Hematopoietic multipotent progenitor cell treated with erythropoietin and hydrocortisone succinate and interleukin-3 and kit ligand, for 8 days (in vitro differentiated cells): ENCODE results near the gene ATP6V0D1.
"Not testable (repeated sequence)": the region's sequence is repeated elsewhere in the genome, so short reads cannot be mapped to it uniquely, and the experiment has no call there.

ENCODE experiments used
- DNase-seq: peaks from one replicate; pipeline ENCODE4 v3.0.0-alpha.2; 2015

Gene ATP6V0D1

DNA sequence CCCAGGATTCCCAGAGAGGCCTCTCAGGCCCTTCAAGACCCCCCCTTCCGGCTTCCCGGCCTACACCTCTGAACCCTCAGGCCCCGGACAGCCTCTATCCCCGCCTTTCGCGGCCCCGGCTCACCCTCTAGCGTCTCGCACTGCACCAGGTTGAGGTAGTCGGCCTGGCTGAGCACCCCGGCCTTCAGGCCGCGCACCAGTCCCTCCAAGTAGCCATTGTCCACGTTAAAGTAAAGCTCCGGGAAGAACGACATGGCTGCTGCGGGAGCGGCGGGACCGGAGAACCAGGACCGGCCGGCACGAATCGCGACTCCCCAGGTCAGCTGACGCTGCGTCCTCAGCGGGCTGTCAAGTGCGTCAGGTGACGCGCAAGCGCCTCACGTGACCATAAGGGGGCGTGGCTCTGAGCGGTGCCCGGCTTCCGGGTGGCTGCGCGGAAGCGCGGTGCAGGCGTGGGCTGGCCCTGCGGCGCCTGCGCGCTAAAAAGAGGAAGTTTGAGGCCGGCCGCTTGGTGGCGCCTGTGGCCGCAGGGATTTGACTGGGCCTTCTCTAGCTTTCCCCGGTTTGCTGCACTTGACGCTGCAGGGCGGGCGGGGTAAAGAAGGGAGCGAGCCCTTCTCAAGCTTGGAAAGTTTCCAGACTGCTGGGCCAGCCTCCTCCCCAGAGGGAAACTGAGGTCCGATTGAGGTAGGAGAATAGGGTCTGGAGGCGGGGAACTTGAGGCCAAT, at the start of gene ATP6V0D1:
TSS of gene ATP6V0D1 (minus strand) at position 325 of the 728 bp plus-strand sequence. CDS start at position 254, 71 bp downstream.
- peak; percentile 98 for DNase-seq

DNA sequence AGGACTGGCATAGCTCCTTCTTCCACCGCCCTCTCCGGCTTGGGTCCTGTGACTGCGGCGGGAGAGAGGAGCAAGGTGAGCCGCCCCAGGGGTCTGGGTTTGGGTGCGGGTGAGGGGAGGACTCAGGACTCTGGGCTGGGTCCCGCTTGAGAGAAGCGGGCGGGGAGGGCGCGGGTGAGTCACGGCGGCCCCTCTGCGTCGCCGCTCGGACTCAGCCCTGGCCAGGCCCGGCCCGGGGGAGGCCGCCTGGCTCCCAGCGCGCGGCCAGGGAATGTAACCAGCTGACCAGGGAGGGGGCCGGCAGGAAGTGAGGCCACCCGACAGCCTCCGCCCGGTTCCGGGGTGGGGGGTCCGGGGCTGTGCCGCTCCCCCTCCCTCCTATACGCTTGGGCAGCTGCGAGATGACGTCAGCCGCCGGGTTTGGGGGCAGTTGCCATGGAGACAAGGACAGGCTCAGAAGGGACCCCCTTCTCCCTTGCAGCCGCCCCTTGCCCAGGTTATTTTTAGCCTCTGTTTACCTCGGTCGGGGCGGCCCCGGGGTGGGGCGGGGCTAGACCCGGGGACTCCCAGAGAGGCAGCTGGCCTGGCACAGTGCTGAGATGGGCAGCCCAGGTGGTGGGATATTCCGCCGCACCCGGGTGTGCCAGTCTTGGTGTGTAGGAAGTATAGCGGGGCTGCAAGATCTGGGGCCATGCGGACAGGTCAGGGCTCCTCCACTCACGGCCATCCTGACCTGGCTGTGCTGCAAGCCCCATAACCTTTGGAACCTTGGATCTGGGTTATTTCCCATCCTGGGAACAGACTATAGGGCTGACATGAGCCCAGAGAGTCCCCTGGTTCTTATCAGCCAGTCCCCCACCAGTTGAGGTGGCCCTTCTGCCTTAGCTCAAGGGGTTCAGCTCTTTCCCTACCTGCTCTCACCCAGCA, 49.3 kb upstream of the ATP6V0D1 start:
- DNase-seq: peak; percentile 37

DNA sequence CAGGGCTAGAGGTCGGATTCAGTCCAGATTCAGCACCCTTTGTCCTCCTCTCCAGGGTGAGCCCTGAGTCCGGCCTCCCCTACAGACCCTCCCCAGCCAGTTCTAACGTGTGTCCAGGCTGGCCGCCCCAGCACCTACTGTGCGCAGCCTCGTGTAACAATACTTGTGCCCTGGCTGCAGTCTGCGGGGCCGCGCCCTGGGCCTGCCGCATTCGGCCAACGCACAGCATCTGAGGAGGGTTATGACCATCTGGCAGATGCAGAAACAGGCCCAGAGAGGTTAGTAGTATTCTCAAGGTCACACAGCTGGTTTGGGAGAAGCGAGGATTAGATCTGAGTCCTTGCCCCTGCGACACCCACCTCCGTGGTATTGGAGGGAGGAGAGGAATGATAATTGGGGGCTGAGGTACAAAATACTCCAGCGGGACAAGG, 48.6 kb upstream of the ATP6V0D1 start:
- peak; percentile 33 for DNase-seq

DNA sequence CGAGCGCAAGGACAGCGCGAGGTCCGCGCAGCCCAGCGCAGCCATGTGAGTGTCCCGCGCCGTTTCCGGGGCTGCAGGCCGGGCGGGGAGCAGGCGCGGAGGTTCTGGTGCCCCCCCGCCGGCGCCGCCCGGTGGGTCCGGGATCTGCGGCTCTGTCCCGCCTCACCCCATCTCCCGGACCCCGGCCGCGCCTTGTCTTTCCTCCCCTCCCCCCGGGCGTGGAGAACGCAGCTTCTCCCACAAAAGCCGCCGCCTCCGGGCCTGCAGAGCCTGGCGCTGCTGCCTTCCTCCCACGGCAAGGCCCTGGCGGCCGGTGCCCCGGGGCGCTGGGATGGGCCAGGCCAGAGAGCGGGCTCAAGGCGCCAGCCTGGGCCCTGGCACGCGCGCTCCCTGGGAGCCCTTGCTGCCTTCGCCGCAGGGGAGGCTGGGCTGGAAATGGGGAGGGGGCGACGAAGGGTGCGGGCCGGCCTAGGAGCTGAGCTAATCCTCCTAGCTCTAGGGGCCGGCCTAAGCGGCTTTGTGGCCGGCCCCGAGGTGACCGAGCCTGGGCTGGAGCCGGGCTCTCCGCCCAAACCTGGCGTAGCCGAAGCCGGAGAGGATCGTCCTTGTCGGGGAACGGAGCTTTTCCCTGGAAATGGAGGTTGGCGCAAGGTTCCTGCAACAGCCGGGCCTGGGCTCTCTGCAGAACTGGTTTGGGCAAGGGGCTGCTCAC, 48.1 kb upstream of the ATP6V0D1 start:
- DNase-seq: peak; percentile 40

DNA sequence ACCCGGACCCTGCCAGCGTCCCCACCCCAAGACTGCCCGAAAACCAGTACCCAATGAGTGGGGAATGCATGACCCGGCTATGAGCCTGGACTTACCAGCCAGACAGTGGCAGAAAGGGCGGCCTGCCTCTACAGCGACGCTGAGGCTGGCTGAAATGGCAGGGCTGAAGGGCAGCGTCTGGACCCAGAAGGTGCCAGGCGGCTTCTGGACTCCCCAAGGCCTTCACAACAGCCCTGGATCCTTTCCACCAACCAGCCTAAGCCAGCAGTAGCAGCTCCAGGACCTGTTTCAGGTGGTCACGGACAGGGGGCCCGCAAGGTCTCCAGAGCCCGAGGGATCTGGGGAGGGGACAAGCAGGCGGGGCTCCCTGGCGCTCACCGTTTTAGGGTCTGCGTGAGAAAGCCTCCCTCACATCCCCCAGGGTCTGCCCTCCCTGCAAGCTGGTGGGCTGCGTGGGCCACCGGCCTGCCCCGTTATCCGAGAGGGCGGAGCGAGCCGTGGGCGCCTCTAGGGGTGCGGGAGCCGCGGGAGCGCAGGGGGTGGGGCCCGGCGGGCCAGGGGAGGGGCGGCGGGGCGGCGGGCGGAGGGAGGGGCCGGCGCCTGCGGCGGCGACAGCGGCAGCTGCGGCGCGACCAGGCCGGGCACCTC, 47.4 kb upstream of the ATP6V0D1 start, which contains the start of gene RIPOR1:
TSS of gene RIPOR1 (plus strand) at position 608 of the 648 bp plus-strand sequence. CDS start 9,618 bp downstream, outside the sequence.
- peak; percentile 39 for DNase-seq

DNA sequence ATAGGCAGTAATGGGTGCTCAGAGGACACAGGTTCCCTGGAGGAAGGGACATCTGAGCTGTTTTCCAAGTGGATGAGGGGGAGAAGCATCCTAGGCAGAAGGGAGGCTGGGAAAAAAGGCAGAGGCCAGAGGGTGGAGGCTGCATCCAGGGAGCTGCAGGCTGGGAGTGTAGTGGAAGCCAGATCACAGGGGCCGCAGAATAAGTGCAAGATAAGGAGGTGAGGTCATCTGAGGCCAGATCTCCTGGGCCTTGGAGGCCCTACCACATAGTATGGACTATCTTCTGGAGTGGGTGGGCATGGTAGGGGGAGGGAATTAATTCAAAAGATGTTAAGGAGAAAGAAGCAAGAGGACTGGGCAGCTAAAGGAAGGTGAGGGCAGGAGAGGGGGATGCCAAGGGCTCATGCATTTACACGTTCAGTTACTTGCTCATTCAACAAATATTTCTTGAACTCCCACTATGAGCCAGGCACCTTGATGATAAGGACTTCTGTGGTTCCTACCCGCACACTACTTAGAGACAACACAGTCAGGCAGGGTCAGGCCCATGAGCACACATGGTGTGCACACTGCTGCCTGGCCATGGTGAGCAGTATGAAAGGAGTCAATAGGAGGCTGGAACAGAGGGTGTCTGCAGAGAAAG, 45.3 kb upstream of the ATP6V0D1 start:
- DNase-seq: peak; percentile 89

DNA sequence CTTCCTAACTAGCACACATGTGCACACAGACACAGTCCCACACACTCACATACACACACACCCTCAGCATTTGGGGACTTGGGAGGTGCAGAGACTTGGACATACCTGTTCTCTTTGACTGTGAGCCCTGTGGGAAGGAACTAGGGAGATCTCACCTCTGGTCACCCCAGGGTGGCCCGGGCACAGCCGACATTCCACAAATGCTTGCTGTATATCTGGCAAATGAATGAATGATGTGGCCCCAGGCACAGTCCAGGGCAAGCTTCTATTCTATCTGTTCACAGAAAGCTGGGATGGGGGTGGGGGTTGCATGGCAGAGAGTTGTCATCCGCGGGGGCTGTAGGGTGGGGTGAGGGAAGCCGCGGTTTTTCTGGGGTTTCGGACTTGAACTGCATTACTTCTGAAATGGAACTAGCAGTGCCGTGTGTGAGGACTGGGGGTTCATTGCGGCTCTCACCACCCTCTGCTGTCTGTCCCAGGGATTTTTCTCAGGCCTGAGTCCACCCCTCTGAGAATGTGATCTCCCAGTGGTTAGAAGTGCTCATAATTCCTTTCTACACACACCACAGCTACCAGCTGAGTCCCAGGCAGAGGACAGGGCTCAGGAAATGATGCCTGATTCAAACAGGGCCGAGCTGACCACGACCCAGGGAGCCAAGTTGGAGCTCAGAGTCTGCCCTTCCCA, 44.4 kb upstream of the ATP6V0D1 start:
- DNase-seq: peak; percentile 21

DNA sequence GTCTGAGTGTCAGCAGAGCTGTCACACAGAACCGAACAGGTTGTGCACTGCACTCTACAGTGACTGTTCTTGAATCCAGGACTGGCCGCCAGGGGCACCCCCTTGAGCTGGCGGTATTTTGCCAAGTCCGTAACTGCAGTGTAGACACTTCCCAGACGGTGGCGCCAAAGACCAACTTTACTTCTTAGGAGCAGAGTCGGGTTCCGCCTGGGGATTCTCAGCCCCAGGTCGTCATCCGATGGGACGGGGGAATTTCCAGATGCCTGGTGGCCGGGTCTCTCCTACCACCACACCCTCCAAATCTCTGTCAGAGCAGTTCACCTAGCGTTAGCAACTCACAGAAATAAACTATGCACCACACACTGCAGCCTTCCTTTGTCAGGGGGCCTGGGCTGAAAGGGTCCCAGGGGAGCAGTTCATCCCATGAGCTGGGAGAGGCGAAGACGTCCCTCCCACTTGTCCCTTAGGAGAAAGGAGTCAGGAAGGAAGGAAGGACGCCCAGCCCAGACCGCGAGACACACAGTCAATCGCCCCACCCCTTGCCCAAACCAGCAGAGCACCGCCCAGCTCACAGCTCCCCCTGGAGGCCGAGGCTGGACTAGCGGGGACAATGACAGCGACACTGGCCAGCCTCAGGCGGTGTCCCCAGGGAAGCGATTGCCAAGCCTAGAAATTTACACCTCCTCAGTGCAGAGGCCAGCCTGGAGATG, 40.3 kb upstream of the ATP6V0D1 start:
- peak; percentile 97 for DNase-seq

DNA sequence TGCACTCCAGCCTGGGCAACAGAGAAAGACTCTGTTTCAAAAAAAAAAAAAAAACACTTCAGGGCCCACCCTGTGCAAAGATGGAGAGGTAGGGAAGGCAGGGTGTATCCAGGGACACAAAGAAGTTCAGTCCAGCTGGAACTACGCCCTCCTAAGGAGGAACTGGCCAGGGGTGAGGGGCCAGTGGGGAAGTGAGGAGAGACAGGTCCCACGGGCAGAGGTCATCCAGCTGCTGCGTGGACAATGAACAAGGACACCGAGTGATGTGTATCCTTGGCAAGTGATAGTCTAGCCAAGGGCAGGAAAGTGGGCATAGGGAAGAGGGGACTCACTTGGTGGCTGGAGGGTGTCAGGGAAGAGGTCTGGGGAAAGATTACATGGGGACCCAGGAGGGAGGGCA, 38.3 kb upstream of the ATP6V0D1 start:
- DNase-seq: no peak

DNA sequence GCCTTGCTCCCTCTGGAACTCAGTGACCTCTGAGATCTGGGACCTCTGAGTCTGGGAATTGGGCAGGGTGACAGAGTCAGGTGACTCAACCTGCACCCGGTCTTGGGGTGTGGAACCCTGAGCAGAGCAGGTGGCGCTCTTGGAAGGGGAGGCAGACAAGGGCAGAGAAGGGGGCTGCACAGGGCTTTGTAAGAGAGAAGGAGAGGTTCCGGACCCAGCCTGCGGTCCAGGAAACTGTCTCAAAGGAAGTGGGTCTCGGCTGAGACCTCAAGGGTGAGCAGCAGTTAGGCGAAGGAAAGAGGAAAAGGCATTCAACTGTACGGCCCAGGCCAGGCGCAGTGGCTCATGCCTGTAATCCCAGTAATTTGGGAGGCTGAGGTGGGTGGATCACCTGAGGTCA, 37.7 kb upstream of the ATP6V0D1 start:
- DNase-seq: no peak

DNA sequence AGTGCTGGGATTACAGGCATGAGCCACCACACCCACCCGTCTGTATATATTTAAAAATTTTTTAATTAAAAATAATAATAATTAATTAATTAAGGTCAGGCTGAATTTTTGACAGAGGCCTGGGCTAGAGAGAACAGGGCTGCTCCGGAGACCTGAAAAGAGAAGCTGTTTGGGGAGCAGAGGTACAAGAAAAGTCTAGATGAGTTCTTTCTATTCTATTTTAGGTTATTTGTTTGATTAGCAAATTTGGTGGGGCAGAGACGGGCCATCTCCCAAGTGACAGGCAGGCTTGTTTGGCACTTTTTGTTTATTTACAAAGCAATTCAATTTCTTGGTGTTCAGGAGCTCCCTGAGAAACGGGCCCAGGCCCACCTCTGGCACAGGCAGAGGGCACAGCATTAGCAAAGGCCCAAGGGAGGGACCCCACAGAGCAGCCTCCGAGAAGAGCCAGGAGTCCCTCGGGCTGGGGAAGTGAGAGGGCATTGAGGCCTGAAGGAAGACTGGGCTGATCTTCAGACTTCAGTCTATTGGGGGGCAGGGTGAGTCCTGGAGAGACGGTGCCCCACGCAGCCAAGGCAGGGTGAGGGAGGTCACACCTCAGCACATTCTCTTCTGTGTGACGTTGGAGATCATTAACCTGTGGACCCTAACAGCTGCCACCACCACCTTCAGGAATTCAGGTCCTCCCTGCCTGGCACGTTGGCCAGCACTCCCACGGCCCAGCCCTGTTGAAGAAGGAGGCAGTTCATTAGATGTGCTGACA, 36.9 kb upstream of the ATP6V0D1 start:
- DNase-seq: no peak

DNA sequence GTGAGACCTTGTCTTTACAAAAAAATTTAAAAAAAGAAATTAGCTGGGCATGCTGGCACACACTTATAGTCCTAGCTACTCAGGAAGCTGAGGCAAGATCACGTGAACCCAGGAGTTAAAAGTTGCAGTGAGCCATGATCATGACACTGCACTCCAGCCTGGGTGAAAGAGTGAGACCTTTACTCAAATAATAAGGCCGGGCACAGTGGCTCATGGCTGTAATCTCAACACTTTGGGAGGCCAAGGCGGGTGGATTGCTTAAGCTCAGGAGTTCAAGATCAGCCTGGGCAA, 36.1 kb upstream of the ATP6V0D1 start:
- no peak for DNase-seq

DNA sequence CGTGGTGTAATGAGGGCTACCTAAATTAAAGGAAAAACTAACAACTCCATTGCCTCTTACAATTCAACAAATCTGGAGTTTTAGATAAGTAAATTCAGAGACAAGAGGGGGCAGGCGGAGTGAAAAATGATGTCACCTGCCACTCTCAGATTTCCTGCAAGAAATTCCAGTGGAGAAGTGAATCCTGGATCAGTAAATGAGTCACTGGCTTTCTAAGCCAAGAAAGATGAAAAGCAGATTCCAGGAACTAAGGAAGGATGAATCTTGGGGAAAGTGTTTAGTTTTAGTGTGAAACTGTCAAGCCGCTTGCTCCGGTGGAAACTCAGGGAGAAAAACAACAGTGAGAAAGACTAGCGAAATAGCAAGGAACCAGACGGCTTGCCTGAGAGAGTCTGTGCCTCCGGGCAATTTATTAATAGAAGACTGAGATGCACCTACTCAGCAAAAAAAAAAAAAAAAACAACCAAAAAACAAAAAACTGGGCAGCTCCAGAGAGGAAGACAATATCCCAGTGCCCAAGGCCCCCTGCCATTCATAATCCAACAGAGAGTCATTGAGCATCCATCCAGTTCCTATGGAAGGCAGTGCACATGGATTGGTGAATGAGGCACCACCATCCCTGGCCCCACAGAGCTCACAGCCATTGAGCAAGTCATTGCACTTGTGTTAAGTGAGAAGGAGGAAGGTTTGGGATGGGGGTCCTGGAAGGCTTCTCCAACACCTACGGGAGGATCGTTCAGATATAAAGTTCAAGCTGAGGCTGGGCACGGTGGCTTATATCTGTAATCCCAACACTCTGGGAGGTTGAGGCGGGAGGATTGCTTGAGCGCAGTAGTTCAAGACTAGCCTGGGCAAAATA, 35.6 kb upstream of the ATP6V0D1 start:
- no peak for DNase-seq

DNA sequence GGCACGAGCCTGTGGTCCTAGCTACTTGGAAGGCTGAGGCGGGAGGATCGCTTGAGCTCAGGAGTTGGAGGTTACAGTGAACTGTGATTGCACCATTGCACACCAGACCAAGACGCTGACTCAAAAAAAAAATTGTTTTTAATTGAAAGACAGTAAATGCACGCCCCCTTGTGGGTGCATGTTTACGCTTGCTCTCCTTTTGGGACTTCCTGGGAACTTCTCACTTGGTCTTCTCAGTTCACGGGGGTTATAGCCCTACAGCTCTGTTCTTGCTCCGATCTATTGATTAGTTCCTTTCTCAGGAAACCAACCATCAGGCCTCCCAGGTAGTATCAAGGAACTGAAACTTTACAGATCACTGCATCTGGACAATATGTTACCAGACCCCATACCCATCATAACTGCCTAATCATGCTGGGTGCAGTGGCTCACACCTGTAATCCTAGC, 33.4 kb upstream of the ATP6V0D1 start:
- peak; percentile 92 for DNase-seq

DNA sequence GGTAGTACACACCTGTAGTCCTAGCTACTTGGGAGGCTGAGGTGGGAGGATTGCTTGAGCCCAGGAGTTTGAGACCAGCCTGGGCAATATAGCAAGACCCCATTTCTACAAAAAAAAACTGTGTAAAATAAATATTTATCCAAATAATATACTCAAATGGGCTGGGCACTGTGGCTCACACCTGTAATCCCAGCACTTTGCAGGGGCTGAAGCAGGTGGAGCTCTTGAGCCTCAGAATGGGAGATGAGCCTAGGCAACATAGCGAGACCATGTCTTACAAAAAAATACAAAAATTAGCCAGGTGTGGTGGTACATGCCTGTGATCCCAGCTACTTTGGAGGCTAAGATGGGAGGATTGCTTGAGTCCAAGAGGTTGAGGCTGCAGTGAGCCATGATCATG, 32.9 kb upstream of the ATP6V0D1 start:
- not testable (repeated sequence) for DNase-seq

DNA sequence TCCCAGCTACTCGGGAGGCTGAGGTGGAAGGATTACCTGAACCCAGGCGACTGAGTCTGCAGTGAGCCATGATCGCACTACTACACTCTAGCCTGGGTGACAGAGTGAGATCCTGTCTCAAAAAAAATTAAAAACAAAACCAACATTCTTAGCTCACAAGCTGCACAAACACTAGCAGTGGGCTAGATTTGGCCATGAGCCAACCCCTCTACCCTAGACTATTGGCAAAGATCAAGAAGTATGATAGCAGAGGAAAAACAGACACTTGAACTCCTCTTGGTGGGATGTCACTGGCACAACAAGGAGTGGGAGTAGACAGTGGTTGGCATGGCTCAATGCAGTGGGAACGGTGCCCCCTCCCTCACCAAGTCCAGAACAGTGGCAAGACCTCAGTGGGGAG, 28.1 kb upstream of the ATP6V0D1 start:
- peak; percentile 53 for DNase-seq

DNA sequence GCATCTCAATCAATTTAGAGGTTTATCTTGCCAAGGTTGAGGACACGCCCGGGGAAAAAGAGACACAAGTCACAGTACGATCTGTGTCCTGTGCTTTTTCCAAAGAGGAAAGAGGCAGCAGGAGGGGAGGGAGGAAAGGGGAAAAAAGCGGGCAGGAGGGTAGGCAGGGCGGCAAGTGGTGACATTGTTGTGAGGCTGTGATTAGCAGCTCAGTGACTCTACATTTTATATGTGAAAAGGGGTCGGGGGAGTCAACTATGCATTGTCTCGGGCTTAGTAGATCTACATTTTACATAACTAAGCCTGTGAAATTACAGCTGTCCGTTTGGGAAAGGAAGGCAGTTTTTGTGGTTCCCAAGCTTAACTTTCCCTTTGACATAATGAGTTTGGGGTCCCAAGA, 25.5 kb upstream of the ATP6V0D1 start:
- DNase-seq: no peak

DNA sequence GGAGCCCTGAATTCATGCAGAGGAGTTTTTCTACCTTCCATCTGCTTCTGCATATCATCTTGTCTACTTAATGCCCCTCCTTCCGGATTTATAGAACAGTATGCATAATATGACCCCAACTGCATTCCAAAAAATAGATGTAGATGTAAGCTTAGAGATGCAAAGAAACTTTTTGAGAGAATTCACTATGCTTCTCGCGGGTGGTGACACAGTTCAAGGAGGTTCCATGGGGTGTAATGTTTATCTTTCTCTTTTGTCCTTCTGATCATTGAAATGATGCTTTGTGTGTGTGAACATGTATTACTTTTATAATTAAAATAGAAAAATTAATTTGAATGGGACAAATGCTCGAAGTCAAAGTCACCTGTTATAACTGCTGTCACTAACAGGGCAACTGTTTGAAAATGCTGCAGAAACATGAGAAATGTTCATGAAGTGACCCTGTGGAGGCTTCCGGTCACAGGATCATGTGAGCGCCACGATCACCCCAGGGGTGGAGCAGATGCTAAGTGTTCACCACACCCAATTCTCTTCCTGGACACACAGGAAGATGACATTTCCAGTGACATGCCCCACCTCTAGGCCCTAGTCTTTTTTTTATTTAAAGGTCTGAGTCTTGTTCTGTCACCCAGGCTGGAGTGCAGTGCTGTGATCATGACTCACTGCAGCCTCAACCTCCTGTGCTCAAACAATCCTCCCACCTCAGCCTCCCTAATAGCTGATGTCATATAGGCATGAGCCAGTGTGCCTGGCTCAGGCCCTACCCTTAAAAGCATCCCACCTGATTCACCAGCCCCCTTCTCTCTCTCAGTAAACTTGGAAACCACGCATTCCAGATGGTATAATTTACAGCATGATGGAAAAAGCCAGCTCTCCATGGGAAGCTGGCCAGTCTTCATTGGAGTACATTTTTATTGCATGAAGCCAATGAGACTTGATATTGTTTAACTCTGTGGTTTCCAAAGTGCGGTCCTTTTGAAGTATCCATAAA, 23.4 kb upstream of the ATP6V0D1 start:
- peak; percentile 92 for DNase-seq
